Measurements from ENCODE around the gene EPB41L4B.

DNA sequence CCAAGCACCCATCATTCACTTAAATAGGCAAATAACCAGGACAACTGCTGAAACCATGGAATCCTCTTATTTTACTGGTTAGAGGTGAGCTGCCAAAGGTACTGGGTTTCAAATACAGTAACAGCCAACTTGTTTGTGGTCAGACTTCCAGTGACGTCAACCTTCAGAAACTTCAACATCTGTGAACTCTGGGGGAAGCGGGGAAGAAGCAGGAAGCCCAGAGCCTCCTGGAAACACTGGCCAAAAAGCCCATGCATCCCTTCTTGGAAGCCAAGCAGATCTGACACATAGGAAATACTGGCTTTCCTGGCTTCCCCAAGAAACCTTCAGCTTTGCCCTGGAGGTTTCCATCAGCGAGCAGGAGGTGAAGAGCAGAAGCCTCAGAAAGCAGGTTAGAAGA, 148.9 kb downstream of the EPB41L4B start:
- no peak for TF ChIP-seq TCF7L2 (IDR thresholded peaks at IDR 0.05; ENCODE audit: borderline replicate concordance, extremely low read depth, insufficient read depth, insufficient read length)
- TF ChIP-seq, protein P1, sequence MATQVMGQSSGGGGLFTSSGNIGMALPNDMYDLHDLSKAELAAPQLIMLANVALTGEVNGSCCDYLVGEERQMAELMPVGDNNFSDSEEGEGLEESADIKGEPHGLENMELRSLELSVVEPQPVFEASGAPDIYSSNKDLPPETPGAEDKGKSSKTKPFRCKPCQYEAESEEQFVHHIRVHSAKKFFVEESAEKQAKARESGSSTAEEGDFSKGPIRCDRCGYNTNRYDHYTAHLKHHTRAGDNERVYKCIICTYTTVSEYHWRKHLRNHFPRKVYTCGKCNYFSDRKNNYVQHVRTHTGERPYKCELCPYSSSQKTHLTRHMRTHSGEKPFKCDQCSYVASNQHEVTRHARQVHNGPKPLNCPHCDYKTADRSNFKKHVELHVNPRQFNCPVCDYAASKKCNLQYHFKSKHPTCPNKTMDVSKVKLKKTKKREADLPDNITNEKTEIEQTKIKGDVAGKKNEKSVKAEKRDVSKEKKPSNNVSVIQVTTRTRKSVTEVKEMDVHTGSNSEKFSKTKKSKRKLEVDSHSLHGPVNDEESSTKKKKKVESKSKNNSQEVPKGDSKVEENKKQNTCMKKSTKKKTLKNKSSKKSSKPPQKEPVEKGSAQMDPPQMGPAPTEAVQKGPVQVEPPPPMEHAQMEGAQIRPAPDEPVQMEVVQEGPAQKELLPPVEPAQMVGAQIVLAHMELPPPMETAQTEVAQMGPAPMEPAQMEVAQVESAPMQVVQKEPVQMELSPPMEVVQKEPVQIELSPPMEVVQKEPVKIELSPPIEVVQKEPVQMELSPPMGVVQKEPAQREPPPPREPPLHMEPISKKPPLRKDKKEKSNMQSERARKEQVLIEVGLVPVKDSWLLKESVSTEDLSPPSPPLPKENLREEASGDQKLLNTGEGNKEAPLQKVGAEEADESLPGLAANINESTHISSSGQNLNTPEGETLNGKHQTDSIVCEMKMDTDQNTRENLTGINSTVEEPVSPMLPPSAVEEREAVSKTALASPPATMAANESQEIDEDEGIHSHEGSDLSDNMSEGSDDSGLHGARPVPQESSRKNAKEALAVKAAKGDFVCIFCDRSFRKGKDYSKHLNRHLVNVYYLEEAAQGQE (IDR thresholded peaks at IDR 0.05; ENCODE audit: low read depth): no peak
- no peak for TF ChIP-seq RAD21 (IDR thresholded peaks at IDR 0.05; ENCODE audit: low read depth)
- no peak for TF ChIP-seq CTCF (IDR thresholded peaks at IDR 0.05 in 2 of 3, conservative IDR thresholded peaks at IDR 0.05 in 1 of 3; ENCODE audit: borderline replicate concordance in 1 of 3, insufficient read depth in 1 of 3, low read depth in 2 of 3, low read length in 2 of 3)
- TF ChIP-seq CEBPB (IDR thresholded peaks at IDR 0.05; ENCODE audit: low read depth): no peak
- TF ChIP-seq EZH2 (IDR thresholded peaks at IDR 0.05): no peak
- no peak for TF ChIP-seq SRF (IDR thresholded peaks at IDR 0.05; ENCODE audit: low read depth)
- TF ChIP-seq POLR2A (IDR thresholded peaks at IDR 0.05; ENCODE audit: borderline replicate concordance, extremely low read depth, insufficient read depth, insufficient read length): no peak
- no peak for TF ChIP-seq POLR2AphosphoS5 (IDR thresholded peaks at IDR 0.05; ENCODE audit: low read depth, low read length)
- TF ChIP-seq YY1 (IDR thresholded peaks at IDR 0.05; ENCODE audit: extremely low read depth, insufficient replicate concordance, low read depth, low read length): no peak
- TF ChIP-seq, protein P2, sequence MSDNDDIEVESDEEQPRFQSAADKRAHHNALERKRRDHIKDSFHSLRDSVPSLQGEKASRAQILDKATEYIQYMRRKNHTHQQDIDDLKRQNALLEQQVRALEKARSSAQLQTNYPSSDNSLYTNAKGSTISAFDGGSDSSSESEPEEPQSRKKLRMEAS (IDR thresholded peaks at IDR 0.05): no peak
- TF ChIP-seq EGR1 (IDR thresholded peaks at IDR 0.05; ENCODE audit: low read depth): no peak
- TF ChIP-seq EZH2phosphoT487 (IDR thresholded peaks at IDR 0.05; ENCODE audit: borderline replicate concordance): no peak
- no peak for TF ChIP-seq FOSL1 (IDR thresholded peaks at IDR 0.05; ENCODE audit: low read depth)
